ENCODE data around the gene SSX3.
"Not testable (repeated sequence)": the region's sequence is repeated elsewhere in the genome, so short reads cannot be mapped to it uniquely, and the experiment has no call there.

DNA sequence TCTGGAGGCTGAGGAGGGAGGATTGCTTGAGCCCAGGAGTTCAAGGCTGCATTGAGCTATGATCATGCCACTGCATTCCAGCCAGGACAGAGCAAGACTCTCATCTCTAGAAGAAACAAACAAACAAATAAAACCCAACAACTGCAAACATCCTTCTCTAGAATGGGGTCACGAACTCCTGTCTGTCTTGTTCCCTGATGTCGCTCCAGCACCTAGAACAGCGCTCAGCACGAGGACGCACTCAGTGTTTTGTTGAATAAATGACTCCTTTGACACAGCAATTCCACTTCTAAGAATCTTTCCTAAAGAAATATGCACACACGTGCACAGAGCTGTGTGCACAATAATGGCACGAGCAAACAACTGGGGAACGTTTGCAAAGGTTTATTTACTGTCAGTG lies 10.4 kb downstream of the SSX3 start:
- TF ChIP-seq, protein P1, sequence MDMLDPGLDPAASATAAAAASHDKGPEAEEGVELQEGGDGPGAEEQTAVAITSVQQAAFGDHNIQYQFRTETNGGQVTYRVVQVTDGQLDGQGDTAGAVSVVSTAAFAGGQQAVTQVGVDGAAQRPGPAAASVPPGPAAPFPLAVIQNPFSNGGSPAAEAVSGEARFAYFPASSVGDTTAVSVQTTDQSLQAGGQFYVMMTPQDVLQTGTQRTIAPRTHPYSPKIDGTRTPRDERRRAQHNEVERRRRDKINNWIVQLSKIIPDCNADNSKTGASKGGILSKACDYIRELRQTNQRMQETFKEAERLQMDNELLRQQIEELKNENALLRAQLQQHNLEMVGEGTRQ (IDR thresholded peaks at IDR 0.05; ENCODE audit: low read length) = not testable (repeated sequence)
- TF ChIP-seq ASH2L (IDR thresholded peaks at IDR 0.05; ENCODE audit: low read length); POLR2A (IDR thresholded peaks at IDR 0.05; ENCODE audit: control extremely low read depth in 1 of 2, low read depth in 2 of 2, low read length in 2 of 2); BACH1 (IDR thresholded peaks at IDR 0.05; ENCODE audit: low read length); SP2 (IDR thresholded peaks at IDR 0.05; ENCODE audit: low read length); RAD21 (IDR thresholded peaks at IDR 0.05 in 1 of 2, conservative IDR thresholded peaks at IDR 0.05 in 1 of 2; ENCODE audit: low read depth in 2 of 2, low read length in 2 of 2); FOSL1 (IDR thresholded peaks at IDR 0.05; ENCODE audit: insufficient read depth, low read depth, low read length); CEBPB (IDR thresholded peaks at IDR 0.05; ENCODE audit: low read depth, low read length); EZH2 (IDR thresholded peaks at IDR 0.05; ENCODE audit: low read depth, low read length, severe bottlenecking): not testable (repeated sequence)
- TF ChIP-seq, protein P2, sequence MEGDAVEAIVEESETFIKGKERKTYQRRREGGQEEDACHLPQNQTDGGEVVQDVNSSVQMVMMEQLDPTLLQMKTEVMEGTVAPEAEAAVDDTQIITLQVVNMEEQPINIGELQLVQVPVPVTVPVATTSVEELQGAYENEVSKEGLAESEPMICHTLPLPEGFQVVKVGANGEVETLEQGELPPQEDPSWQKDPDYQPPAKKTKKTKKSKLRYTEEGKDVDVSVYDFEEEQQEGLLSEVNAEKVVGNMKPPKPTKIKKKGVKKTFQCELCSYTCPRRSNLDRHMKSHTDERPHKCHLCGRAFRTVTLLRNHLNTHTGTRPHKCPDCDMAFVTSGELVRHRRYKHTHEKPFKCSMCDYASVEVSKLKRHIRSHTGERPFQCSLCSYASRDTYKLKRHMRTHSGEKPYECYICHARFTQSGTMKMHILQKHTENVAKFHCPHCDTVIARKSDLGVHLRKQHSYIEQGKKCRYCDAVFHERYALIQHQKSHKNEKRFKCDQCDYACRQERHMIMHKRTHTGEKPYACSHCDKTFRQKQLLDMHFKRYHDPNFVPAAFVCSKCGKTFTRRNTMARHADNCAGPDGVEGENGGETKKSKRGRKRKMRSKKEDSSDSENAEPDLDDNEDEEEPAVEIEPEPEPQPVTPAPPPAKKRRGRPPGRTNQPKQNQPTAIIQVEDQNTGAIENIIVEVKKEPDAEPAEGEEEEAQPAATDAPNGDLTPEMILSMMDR (IDR thresholded peaks at IDR 0.05; ENCODE audit: control extremely low read depth in 1 of 3, insufficient read depth in 1 of 3, low read depth in 1 of 3, low read length in 3 of 3) = not testable (repeated sequence)
- TF ChIP-seq, protein P3, sequence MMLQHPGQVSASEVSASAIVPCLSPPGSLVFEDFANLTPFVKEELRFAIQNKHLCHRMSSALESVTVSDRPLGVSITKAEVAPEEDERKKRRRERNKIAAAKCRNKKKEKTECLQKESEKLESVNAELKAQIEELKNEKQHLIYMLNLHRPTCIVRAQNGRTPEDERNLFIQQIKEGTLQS (IDR thresholded peaks at IDR 0.05; ENCODE audit: insufficient read depth, low read depth, low read length) = not testable (repeated sequence)

Measured in H1 (cell line).